Coronary artery (tissue), 2 donors: ENCODE data around the gene FTL.

Experiments used
- DNase-seq: peaks from one replicate; pipeline ENCODE4 v3.0.0-alpha.2; 2017; ENCODE audit warnings: low spot score
- H3K27ac ChIP-seq, 2 donors: fragments of 200-600 bp; sonication (generic); one replicate each; pipeline ENCODE4 v1.5.1; 2016 to 2019
- H3K4me3 ChIP-seq: fragments of 200-600 bp; sonication (generic); 2 replicates; pipeline ENCODE4 v1.5.1; 2016; ENCODE audit warnings: mild to moderate bottlenecking, moderate library complexity
- TF ChIP-seq, protein P1 (sequence below): fragments of 200-600 bp; sonication (generic); IDR thresholded peaks from one replicate; pipeline ENCODE4 v1.5.1; 2019; ENCODE audit warnings: antibody characterized with exemption

Gene FTL

GRCh38 chr19:48954595-48955307 is 10.4 kb upstream of the FTL start, which contains the start of gene BAX:
Gene BAX (plus strand): TSS chr19:48954875. CDS start chr19:48954929, 54 bp downstream.
- TF ChIP-seq, protein P1, sequence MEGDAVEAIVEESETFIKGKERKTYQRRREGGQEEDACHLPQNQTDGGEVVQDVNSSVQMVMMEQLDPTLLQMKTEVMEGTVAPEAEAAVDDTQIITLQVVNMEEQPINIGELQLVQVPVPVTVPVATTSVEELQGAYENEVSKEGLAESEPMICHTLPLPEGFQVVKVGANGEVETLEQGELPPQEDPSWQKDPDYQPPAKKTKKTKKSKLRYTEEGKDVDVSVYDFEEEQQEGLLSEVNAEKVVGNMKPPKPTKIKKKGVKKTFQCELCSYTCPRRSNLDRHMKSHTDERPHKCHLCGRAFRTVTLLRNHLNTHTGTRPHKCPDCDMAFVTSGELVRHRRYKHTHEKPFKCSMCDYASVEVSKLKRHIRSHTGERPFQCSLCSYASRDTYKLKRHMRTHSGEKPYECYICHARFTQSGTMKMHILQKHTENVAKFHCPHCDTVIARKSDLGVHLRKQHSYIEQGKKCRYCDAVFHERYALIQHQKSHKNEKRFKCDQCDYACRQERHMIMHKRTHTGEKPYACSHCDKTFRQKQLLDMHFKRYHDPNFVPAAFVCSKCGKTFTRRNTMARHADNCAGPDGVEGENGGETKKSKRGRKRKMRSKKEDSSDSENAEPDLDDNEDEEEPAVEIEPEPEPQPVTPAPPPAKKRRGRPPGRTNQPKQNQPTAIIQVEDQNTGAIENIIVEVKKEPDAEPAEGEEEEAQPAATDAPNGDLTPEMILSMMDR = no peak
- peak within 1 kb of the TSS; percentile 86 to 88 for H3K27ac ChIP-seq
- DNase-seq = peak; percentile 99
- peak within 1 kb of the TSS; percentile 87 for H3K4me3 ChIP-seq

DNA sequence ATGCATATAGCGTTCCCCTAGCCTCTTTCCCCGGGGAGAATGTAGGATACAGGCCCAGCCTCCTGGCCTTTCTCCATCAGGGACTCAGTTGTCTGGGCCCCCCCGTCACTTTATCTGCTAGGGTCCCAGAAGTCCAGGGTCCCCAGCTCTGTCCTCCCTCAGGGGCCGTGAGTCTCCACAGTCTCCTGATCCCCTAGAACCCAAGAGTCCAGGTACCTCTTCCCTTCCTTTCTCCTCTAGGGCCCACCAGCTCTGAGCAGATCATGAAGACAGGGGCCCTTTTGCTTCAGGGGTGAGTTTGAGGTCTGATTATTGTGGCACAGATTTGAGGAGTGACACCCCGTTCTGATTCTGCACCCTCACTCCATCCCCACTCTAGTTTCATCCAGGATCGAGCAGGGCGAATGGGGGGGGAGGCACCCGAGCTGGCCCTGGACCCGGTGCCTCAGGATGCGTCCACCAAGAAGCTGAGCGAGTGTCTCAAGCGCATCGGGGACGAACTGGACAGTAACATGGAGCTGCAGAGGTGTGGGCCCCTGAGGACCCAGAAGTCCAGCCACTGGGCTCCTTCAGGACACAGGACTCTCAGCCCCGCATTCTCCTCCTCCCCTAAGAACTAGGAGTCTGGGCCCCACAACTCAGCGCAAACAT is 9.7 kb upstream of the FTL start:
- peak overlapping the region; percentile 86 to 88 for H3K27ac ChIP-seq
- TF ChIP-seq, protein P1 = no peak
- H3K4me3 ChIP-seq = peak overlapping the region; percentile 87
- DNase-seq = no peak

DNA sequence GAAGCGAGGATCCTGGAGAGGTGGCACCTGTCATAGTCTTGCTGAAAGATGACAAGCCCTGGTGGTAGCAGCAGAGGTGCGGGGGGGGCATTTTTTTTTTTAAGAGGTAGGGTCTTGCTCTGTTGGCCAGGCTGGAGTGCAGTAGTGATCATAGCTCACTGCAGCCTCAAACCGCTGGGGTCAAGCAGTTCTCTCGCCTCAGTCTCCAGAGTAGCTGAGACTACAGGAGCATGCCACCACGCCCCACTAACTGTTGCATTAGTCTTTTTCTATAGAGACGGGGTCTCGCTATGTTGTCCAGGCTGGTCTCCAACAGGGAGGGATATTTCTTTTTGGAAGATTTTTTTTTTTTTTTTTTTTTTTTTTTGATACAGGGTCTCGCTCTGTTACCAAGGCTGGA is 7.1 kb upstream of the FTL start:
- Histone ChIP-seq H3K4me3 (no peak overlapping the region), H3K27ac (no peak overlapping the region)
- no peak for DNase-seq
- TF ChIP-seq, protein P1 = no peak

GRCh38 chr19:48959341-48960239 is 5.5 kb upstream of the FTL start:
- H3K27ac ChIP-seq = no peak overlapping the region
- TF ChIP-seq, protein P1 = no peak
- no peak overlapping the region for H3K4me3 ChIP-seq
- no peak for DNase-seq

DNA sequence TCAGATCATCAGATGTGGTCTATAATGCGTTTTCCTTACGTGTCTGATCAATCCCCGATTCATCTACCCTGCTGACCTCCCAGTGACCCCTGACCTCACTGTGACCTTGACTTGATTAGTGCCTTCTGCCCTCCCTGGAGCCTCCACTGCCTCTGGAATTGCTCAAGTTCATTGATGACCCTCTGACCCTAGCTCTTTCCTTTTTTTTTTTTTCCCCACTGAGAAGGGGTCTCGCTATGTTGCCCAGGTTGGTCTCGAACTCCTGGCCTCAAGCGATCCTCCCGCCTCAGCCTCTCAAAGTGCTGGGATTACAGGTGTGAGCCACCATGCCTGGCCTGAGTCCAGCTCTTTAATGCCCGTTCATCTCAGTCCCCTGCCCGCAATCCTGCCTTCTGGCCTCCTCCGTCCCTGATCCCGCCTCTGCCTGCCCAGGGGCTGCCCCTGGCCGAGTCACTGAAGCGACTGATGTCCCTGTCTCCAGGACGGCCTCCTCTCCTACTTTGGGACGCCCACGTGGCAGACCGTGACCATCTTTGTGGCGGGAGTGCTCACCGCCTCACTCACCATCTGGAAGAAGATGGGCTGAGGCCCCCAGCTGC is 4.0 kb upstream of the FTL start:
- H3K4me3 ChIP-seq = no peak overlapping the region
- H3K27ac ChIP-seq = peak overlapping the region in 1 of 2 donors; percentile 7
- TF ChIP-seq, protein P1 = no peak
- no peak for DNase-seq

DNA sequence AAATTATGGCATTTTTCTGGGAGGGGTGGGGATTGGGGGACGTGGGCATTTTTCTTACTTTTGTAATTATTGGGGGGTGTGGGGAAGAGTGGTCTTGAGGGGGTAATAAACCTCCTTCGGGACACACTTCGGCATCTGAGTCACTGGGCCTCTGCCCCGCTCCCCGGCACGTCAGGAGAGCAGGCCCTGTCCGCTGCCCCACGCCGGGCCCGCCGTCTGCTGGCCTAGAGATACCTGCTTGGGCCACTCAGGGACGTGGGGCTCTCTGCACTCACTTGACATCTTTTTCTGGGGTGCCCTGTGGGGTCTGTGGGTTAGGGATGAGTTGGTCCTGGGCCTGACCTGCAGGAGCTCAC is 3.5 kb upstream of the FTL start:
- no peak for DNase-seq
- H3K27ac ChIP-seq = peak overlapping the region; percentile 7 to 94
- no peak overlapping the region for H3K4me3 ChIP-seq
- TF ChIP-seq, protein P1 = no peak
